ENCODE results near the gene DTYMK.

- TF ChIP-seq, protein P1, sequence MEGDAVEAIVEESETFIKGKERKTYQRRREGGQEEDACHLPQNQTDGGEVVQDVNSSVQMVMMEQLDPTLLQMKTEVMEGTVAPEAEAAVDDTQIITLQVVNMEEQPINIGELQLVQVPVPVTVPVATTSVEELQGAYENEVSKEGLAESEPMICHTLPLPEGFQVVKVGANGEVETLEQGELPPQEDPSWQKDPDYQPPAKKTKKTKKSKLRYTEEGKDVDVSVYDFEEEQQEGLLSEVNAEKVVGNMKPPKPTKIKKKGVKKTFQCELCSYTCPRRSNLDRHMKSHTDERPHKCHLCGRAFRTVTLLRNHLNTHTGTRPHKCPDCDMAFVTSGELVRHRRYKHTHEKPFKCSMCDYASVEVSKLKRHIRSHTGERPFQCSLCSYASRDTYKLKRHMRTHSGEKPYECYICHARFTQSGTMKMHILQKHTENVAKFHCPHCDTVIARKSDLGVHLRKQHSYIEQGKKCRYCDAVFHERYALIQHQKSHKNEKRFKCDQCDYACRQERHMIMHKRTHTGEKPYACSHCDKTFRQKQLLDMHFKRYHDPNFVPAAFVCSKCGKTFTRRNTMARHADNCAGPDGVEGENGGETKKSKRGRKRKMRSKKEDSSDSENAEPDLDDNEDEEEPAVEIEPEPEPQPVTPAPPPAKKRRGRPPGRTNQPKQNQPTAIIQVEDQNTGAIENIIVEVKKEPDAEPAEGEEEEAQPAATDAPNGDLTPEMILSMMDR (IDR thresholded peaks at IDR 0.05 in 8 of 11, conservative IDR thresholded peaks at IDR 0.05 in 3 of 11), result no peak
- no peak for TF ChIP-seq POLR2A (IDR thresholded peaks at IDR 0.05)
These were observed 47.2 kb downstream of the DTYMK start for GRCh38 chr2:241639385-241639784.

Data from spleen (tissue), 7 donors.